HCT116 (cell line): ENCODE measurements around the gene HTRA3. TPM values are rescaled to one million over a fixed set of nuclear protein-coding genes. Genes with fewer than 3 reads are reported as not detected.

ENCODE experiments used
- ATAC-seq: fragments of 200-7000 bp; cut with Tn5 transposase; 2 replicates; pipeline ENCODE4 v1.9.1; 2020; ENCODE audit warnings: mild to moderate bottlenecking, moderate library complexity
- BruUV-seq: library from RNA; stranded (reverse); fragments of 400-500 nt; replicated peaks from 2 replicates; lab custom pipeline; 2021; lab: Mats Ljungman, UMichigan
- CTCF ChIA-PET: fragments of 300-600 bp; sonication (Branson Sonifier 250); formaldehyde crosslinking; loops from one replicate; lab custom pipeline; 2021; ENCODE audit warnings: antibody characterized with exemption; lab: Charles Lee
- POLR2A ChIA-PET: fragments of 300-600, 350-600 bp; sonication (Branson Sonifier 250); formaldehyde crosslinking; loops from one replicate; lab custom pipeline; 2021; ENCODE audit warnings: antibody characterized with exemption; lab: Charles Lee
- RAD21 ChIA-PET, 2 experiments: fragments of 300-600 bp; sonication (Branson Sonifier 250); formaldehyde crosslinking; loops; one replicate each; lab custom pipeline; 2023; ENCODE audit warnings: low total read pairs in 2 of 2; ENCODE audit not compliant: uncharacterized antibody in 2 of 2, unreplicated experiment in 2 of 2, low non-redundant PET in 1 of 2; lab: Charles Lee
- DNase-seq: peaks from one replicate; pipeline ENCODE4 v3.0.0-alpha.2; 2010; ENCODE audit warnings: low read depth, low spot score
- H2AFZ ChIP-seq: fragments of 200-600 bp; shearing (Covaris generic), sonication (generic); 2 replicates; pipeline ENCODE4 v1.6.1; 2017; ENCODE audit warnings: low read depth, mixed run types, mixed read lengths, antibody characterized with exemption, low read length; ENCODE audit not compliant: poor library complexity, severe bottlenecking
- H3K27ac ChIP-seq: 2 replicates; pipeline ENCODE4 v1.5.1; 2012; ENCODE audit warnings: low read depth, low read length
- H3K27me3 ChIP-seq: fragments of 200-600 bp; sonication (generic); 2 replicates; pipeline ENCODE4 v1.6.1; 2016; ENCODE audit warnings: mixed run types, low read length, mixed read lengths; ENCODE audit not compliant: insufficient read depth
- H3K36me3 ChIP-seq, 2 experiments: fragments of 200-500 bp in 1 of 2; fragments of 200-600 bp in 1 of 2; sonication (Bioruptor generic) in 1 of 2; sonication (generic) in 1 of 2; 2 replicates each; pipeline versions ENCODE4 v1.5.1 to v1.6.1; 2014 to 2016; ENCODE audit warnings: low read length in 2 of 2, inconsistent platforms in 1 of 2, mixed read lengths in 1 of 2, mixed run types in 1 of 2; ENCODE audit not compliant: insufficient read depth in 2 of 2, control insufficient read depth in 1 of 2
- H3K4me1 ChIP-seq, 2 experiments: fragments of 200-600 bp in 1 of 2; sonication (generic) in 1 of 2; 2 replicates each; pipeline versions ENCODE4 v1.5.1 to v1.6.1; 2012 to 2017; ENCODE audit warnings: low read length in 2 of 2, inconsistent platforms in 1 of 2, mild to moderate bottlenecking in 1 of 2, mixed read lengths in 1 of 2, mixed run types in 1 of 2, moderate library complexity in 1 of 2; ENCODE audit not compliant: insufficient read depth in 2 of 2, control insufficient read depth in 1 of 2
- H3K4me2 ChIP-seq: fragments of 200-600 bp; sonication (generic); 2 replicates; pipeline ENCODE4 v1.6.1; 2017; ENCODE audit warnings: mixed run types, low read length, mixed read lengths
- H3K4me3 ChIP-seq, 2 experiments: fragments of 200-600 bp in 1 of 2; sonication (generic) in 1 of 2; replicated peaks in 1 of 2; 2 replicates each; pipeline ENCODE4 v1.5.1; 2011 to 2016; ENCODE audit warnings: low read length in 2 of 2, control low read depth in 1 of 2, low read depth in 1 of 2, mild to moderate bottlenecking in 1 of 2, mixed read lengths in 1 of 2, mixed run types in 1 of 2
- H3K79me2 ChIP-seq: fragments of 200-600 bp; sonication (generic); 2 replicates; pipeline ENCODE4 v1.6.1; 2017; ENCODE audit warnings: mild to moderate bottlenecking, mixed run types, low read length, moderate library complexity, mixed read lengths; ENCODE audit not compliant: insufficient read depth
- H3K9ac ChIP-seq: fragments of 200-600 bp; sonication (generic); 2 replicates; pipeline ENCODE4 v1.6.1; 2016; ENCODE audit warnings: low read length, mixed read lengths
- H3K9me2 ChIP-seq: fragments of 200-600 bp; sonication (generic), shearing (Covaris generic); 2 replicates; pipeline ENCODE4 v1.6.1; 2017; ENCODE audit warnings: mixed run types, mild to moderate bottlenecking, moderate library complexity; ENCODE audit not compliant: insufficient read depth
- H3K9me3 ChIP-seq, 2 experiments: fragments of 200-500 bp in 1 of 2; fragments of 200-600 bp in 1 of 2; sonication (Bioruptor generic) in 1 of 2; sonication (generic) in 1 of 2; 2 replicates each; pipeline ENCODE4 v1.6.1; 2014 to 2017; ENCODE audit warnings: low read length in 2 of 2, mixed read lengths in 2 of 2, inconsistent platforms in 1 of 2, low read depth in 1 of 2, mild to moderate bottlenecking in 1 of 2, mixed run types in 1 of 2, moderate library complexity in 1 of 2; ENCODE audit not compliant: control insufficient read depth in 1 of 2, insufficient read depth in 1 of 2
- H4K20me1 ChIP-seq: fragments of 200-600 bp; sonication (generic), shearing (Covaris generic); 2 replicates; pipeline ENCODE4 v1.6.1; 2017; ENCODE audit warnings: mixed run types, mild to moderate bottlenecking, moderate library complexity; ENCODE audit not compliant: insufficient read depth
- CBX3 ChIP-seq: IDR thresholded peaks from 2 replicates; pipeline ENCODE4 v1.6.1; 2012; ENCODE audit warnings: low read depth
- CEBPB ChIP-seq: IDR thresholded peaks from 2 replicates; pipeline ENCODE4 v1.6.1; 2012; ENCODE audit warnings: low read depth
- EZH2 ChIP-seq: fragments of 200-600 bp; sonication (generic); IDR thresholded peaks from 2 replicates; pipeline ENCODE4 v1.6.1; 2017; ENCODE audit warnings: antibody characterized with exemption, mixed run types
- FOSL1 ChIP-seq: IDR thresholded peaks from 2 replicates; pipeline ENCODE4 v1.6.1; 2012; ENCODE audit warnings: low read depth
- SIN3A ChIP-seq: IDR thresholded peaks from 2 replicates; pipeline ENCODE4 v1.6.1; 2012; ENCODE audit warnings: low read depth
- TCF7L2 ChIP-seq: IDR thresholded peaks from 2 replicates; pipeline ENCODE4 v1.7.0; 2011; ENCODE audit warnings: borderline replicate concordance, inconsistent platforms; ENCODE audit not compliant: insufficient read depth, insufficient read length; ENCODE audit errors: extremely low read depth
- ZBTB33 ChIP-seq: IDR thresholded peaks from 2 replicates; pipeline ENCODE4 v1.6.1; 2011; ENCODE audit warnings: mild to moderate bottlenecking, low read length, moderate library complexity; ENCODE audit not compliant: insufficient replicate concordance; ENCODE audit errors: extremely low read depth
- ZFX ChIP-seq: fragments of 450-650 bp; IDR thresholded peaks from 2 replicates; pipeline ENCODE4 v1.6.1; 2017
- intact Hi-C: fragments of 100-400 bp; cut with micrococcal nuclease; formaldehyde crosslinking; loops from 2 replicates; pipeline ENCODE4 v1.10.0; 2022
- total RNA-seq: library from RNA; stranded (reverse); gene quantifications from one replicate; pipeline ENCODE4 v1.2.1, GENCODE V29; 2021; ENCODE audit not compliant: unreplicated experiment
- TF ChIP-seq, protein P1 (sequence below): IDR thresholded peaks from 2 replicates; pipeline ENCODE4 v1.6.1; 2012
- TF ChIP-seq, protein P2 (sequence below): IDR thresholded peaks from 2 replicates; pipeline ENCODE4 v1.6.1; 2012; ENCODE audit warnings: low read depth

HTRA3 gene
- total RNA-seq, 1 experiment from 2014 or later, result not detected

GRCh38 chr4:8312976-8313375 is 43.4 kb downstream of the HTRA3 start:
- Histone ChIP-seq H3K36me3 (no peaks in the 10 kb centered on the region), H3K4me2 (no peak overlapping the region), H3K4me3 (no peak overlapping the region), H3K9me3 (no peaks in the 10 kb centered on the region), H2AFZ (no peak overlapping the region), H3K4me1 (peaks cover 16 to 22% of the 10 kb centered on the region in 2 experiments), H4K20me1 (no peaks in the 10 kb centered on the region), H3K79me2 (no peaks in the 10 kb centered on the region), H3K9me2 (no peaks in the 10 kb centered on the region), H3K27ac (no peak overlapping the region), H3K9ac (no peak overlapping the region), H3K27me3 (no peaks in the 10 kb centered on the region)
- no TSS peak for BruUV-seq
- TF ChIP-seq CBX3 (no peak), EZH2 (no peak), CEBPB (no peak), TCF7L2 (no peak), SIN3A (no peak), FOSL1 (no peak), ZFX (no peak), ZBTB33 (no peak)
- TF ChIP-seq, protein P1, sequence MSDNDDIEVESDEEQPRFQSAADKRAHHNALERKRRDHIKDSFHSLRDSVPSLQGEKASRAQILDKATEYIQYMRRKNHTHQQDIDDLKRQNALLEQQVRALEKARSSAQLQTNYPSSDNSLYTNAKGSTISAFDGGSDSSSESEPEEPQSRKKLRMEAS, result no peak
- TF ChIP-seq, protein P2, sequence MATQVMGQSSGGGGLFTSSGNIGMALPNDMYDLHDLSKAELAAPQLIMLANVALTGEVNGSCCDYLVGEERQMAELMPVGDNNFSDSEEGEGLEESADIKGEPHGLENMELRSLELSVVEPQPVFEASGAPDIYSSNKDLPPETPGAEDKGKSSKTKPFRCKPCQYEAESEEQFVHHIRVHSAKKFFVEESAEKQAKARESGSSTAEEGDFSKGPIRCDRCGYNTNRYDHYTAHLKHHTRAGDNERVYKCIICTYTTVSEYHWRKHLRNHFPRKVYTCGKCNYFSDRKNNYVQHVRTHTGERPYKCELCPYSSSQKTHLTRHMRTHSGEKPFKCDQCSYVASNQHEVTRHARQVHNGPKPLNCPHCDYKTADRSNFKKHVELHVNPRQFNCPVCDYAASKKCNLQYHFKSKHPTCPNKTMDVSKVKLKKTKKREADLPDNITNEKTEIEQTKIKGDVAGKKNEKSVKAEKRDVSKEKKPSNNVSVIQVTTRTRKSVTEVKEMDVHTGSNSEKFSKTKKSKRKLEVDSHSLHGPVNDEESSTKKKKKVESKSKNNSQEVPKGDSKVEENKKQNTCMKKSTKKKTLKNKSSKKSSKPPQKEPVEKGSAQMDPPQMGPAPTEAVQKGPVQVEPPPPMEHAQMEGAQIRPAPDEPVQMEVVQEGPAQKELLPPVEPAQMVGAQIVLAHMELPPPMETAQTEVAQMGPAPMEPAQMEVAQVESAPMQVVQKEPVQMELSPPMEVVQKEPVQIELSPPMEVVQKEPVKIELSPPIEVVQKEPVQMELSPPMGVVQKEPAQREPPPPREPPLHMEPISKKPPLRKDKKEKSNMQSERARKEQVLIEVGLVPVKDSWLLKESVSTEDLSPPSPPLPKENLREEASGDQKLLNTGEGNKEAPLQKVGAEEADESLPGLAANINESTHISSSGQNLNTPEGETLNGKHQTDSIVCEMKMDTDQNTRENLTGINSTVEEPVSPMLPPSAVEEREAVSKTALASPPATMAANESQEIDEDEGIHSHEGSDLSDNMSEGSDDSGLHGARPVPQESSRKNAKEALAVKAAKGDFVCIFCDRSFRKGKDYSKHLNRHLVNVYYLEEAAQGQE, result no peak
- no peak for ATAC-seq
- ChIA-PET RAD21 (no interaction called here), POLR2A (no interaction called here), CTCF (interaction anchor here (0.6 kb wide), 1 partner anchor 9 kb away, joined by 4 read pairs; no protein-coding TSS in a partner anchor)
- DNase-seq, result no peak
- intact Hi-C loops, result no loop called here
